Body of pancreas (tissue), 4 donors: Measurements from ENCODE around the gene KNSTRN.

Experiments
- POLR2A ChIP-seq, 3 donors: fragments of 450-650 bp; IDR thresholded peaks; one replicate each; pipeline ENCODE4 v1.6.1; 2016; ENCODE audit warnings: antibody characterized with exemption in 3 of 3, mild to moderate bottlenecking in 2 of 3
- TF ChIP-seq, protein P1 (sequence below), 7 experiments: fragments of 450-650 bp in 4 of 7; fragments of 200-600 bp in 3 of 7; sonication (generic) in 3 of 7; IDR thresholded peaks; one replicate each; pipeline ENCODE4 v1.5.1; 2016 to 2019; ENCODE audit warnings: antibody characterized with exemption in 7 of 7

GRCh38 chr15:40365624-40366456 is 16.7 kb upstream of the KNSTRN start:
- TF ChIP-seq, protein P1, sequence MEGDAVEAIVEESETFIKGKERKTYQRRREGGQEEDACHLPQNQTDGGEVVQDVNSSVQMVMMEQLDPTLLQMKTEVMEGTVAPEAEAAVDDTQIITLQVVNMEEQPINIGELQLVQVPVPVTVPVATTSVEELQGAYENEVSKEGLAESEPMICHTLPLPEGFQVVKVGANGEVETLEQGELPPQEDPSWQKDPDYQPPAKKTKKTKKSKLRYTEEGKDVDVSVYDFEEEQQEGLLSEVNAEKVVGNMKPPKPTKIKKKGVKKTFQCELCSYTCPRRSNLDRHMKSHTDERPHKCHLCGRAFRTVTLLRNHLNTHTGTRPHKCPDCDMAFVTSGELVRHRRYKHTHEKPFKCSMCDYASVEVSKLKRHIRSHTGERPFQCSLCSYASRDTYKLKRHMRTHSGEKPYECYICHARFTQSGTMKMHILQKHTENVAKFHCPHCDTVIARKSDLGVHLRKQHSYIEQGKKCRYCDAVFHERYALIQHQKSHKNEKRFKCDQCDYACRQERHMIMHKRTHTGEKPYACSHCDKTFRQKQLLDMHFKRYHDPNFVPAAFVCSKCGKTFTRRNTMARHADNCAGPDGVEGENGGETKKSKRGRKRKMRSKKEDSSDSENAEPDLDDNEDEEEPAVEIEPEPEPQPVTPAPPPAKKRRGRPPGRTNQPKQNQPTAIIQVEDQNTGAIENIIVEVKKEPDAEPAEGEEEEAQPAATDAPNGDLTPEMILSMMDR (IDR thresholded peaks at IDR 0.05), result no peak
- TF ChIP-seq POLR2A (IDR thresholded peaks at IDR 0.05), result no peak
